ENCODE measurements around the gene WDR27. TPM values are rescaled to one million over a fixed set of nuclear protein-coding genes. Genes with fewer than 3 reads are reported as not detected.
"Not testable (repeated sequence)": the region's sequence is repeated elsewhere in the genome, so short reads cannot be mapped to it uniquely, and the experiment has no call there.

Gene WDR27
- total RNA-seq, 1 donor from 2014 or later: 27.2 TPM

DNA sequence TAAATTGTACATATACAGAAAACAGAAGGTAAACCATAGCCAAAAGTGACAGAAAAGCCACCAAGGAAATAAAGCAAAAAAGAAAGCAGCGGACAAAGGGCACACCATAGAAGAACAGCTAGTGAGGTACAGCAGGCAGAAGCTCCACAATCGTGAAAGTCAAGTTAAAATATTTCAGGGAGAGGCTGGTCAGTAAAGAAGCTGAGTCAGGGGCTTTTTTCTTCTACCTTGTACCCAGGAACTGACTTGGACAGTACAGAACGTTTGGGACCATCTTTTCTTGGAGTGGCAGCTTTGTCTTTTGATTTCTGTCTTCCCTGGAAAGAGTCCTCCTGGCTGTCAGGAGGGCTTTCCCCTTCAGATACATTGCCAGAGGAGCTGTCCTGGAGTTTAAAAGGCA, 8.2 kb upstream of the WDR27 start:
- H3K4me3 ChIP-seq (ENCODE audit: low read depth, low read length): no peak overlapping the region
- TF ChIP-seq, protein P1, sequence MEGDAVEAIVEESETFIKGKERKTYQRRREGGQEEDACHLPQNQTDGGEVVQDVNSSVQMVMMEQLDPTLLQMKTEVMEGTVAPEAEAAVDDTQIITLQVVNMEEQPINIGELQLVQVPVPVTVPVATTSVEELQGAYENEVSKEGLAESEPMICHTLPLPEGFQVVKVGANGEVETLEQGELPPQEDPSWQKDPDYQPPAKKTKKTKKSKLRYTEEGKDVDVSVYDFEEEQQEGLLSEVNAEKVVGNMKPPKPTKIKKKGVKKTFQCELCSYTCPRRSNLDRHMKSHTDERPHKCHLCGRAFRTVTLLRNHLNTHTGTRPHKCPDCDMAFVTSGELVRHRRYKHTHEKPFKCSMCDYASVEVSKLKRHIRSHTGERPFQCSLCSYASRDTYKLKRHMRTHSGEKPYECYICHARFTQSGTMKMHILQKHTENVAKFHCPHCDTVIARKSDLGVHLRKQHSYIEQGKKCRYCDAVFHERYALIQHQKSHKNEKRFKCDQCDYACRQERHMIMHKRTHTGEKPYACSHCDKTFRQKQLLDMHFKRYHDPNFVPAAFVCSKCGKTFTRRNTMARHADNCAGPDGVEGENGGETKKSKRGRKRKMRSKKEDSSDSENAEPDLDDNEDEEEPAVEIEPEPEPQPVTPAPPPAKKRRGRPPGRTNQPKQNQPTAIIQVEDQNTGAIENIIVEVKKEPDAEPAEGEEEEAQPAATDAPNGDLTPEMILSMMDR (conservative IDR thresholded peaks at IDR 0.05; ENCODE audit: low read depth, low read length): no peak
- DNase-seq (ENCODE audit: low read depth): no peak

DNA sequence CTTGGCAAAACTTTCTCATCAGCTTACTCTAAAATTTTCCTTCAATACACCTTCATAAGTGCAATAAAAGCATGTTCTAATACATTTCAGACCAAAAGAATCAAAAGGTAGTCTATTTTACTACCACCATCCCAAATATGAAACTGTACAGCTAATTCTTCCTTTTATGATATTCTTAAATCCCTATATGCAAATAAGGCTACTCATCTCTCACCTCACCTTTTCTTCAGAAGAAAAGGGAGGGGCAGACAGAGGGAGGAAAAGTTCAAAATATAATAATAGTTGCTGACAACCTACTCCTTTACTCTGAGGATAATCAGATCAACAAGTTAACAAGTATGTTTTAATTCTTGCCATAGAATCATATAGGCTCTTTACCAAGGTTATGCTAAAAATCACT, 7.5 kb upstream of the WDR27 start:
- no peak overlapping the region for H3K4me3 ChIP-seq (ENCODE audit: low read depth, low read length)
- DNase-seq (ENCODE audit: low read depth): no peak
- TF ChIP-seq, protein P1 (conservative IDR thresholded peaks at IDR 0.05; ENCODE audit: low read depth, low read length): no peak

DNA sequence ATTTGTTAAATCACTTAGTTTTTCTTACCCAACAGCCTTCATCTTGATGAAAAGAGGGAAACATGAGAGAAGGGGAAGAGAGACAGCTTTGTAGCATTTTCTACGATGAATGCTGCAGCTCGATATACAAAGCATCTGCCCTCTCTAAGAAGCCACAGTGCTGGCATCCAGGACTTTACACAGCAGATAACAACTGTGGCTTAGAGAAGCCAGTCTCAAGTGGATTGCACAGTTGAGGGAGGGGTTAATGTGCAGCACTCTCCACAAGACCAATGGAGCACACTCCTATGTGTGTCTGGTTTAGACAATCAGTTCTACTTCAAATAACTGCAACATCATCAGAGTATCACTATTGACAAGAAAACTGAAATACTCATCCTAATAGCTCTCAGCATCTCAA, 5.9 kb upstream of the WDR27 start:
- H3K4me3 ChIP-seq (ENCODE audit: low read depth, low read length): no peak overlapping the region
- TF ChIP-seq, protein P1 (conservative IDR thresholded peaks at IDR 0.05; ENCODE audit: low read depth, low read length): no peak
- no peak for DNase-seq (ENCODE audit: low read depth)

DNA sequence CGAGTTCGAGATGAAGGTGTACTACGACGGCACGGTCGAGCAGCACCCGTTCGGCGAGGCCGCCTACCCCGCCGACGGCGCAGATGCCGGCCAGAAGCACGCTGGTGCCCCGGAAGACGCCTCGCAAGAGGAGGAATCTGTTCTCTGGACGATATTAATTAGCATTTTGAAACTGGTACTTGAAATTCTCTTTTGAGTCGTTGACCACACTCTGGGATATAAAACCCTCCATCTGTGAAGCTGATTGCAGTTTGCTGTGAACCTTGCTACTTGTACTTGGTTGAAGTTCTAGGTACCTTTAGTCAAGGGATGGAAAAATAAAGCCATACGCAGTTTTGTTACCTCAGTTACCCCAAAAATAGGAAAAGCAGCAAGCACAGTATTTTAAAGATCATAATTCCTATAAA, 1.0 kb upstream of the WDR27 start:
- TF ChIP-seq, protein P1 (conservative IDR thresholded peaks at IDR 0.05; ENCODE audit: low read depth, low read length): no peak
- DNase-seq (ENCODE audit: low read depth): no peak
- H3K4me3 ChIP-seq (ENCODE audit: low read depth, low read length): peak overlapping the region; percentile 75

DNA sequence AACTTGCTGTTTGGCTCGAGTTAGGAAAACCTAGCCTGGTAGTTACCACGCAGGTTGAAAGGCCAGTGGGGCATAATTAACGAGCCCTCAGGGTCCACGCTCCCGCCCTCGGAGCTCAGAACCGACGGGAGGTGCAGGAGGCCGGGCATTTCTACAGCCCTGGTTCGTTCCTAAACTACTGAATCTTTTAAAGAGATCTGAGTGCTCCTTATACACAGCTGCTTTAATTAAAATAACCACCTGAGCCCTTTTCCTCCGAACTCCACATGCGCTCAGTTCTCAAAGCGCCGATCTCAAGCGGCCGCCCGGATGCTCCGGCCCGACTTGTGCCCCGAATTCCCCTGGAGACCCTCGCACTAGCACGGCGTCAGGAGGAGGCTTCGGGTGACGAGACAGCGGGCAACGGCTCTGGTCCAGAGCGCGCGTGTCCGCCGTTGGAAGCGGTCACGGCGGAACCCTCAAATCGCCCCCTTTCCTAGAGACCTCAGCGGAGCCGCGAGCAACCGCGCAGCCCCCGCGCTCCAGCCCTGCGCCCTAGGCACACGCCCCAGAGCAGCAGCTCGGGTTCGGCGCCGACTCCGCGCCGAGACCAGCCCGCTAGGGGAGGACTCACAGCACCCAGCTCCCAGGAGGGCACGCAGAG, 397 bp downstream of the WDR27 start:
- H3K4me3 ChIP-seq (ENCODE audit: low read depth, low read length): peak overlapping the region; percentile 75
- TF ChIP-seq, protein P1 (conservative IDR thresholded peaks at IDR 0.05; ENCODE audit: low read depth, low read length): no peak
- DNase-seq (ENCODE audit: low read depth): no peak

DNA sequence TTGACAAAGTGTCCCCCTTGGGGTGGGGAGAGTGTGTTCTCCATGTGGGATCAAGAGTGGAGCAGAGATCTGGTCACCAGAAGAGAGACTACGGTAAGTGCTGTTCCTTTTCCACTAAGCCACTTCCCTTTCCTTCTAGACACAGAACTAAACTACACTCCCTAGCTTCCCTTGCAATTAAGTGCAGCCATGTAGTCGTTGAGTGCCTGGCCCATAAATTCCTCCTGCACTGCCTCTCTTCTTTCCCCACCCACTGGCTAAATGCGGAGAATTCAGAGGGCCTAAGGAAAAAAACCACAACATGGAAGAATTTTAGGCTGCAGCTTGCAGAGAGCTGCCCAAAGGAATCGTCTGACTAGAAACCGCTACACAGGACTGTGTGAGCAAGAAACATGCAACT, 1.5 kb downstream of the WDR27 start:
- no peak for DNase-seq (ENCODE audit: low read depth)
- peak overlapping the region; percentile 75 for H3K4me3 ChIP-seq (ENCODE audit: low read depth, low read length)
- TF ChIP-seq, protein P1 (conservative IDR thresholded peaks at IDR 0.05; ENCODE audit: low read depth, low read length): no peak

DNA sequence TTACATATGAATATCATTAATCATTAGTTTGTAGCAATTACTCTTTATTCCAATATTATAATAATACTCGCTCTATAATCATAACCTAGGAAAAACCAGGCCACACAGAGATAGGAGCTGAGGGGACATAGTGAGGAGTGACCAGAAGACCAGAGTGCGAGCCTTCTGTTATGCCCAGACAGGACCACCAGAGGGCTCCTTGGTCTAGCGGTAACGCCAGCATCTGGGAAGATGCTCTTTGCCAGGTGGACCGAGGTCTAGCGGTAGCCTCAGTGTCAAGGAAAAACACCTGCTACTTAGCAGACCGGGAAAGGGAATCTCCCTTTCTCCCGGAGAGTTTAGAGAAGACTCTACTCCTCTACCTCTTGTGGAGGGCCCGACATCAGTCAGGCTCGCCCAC, 4.7 kb downstream of the WDR27 start:
- not testable (repeated sequence) for H3K4me3 ChIP-seq (ENCODE audit: low read depth, low read length); DNase-seq (ENCODE audit: low read depth)
- TF ChIP-seq, protein P1 (conservative IDR thresholded peaks at IDR 0.05; ENCODE audit: low read depth, low read length): peak; percentile 51
